ENCODE data around the gene ATP4A. TPM values are rescaled to one million over a fixed set of nuclear protein-coding genes. Genes with fewer than 3 reads are reported as not detected.

ATP4A gene
- total RNA-seq, 2 donors from 2014 or later: not detected

- TF ChIP-seq CTCF (IDR thresholded peaks at IDR 0.05): no peak
- DNase-seq (ENCODE audit: low spot score): no peak
Measured at GRCh38 chr19:35562776-35563175, 682 bp downstream of the ATP4A start.

GRCh38 chr19:35562336-35562735, 1.1 kb downstream of the ATP4A start:
- Histone ChIP-seq H3K27ac (no peak overlapping the region), H3K4me1 (peaks cover 0 to 13% of the 10 kb centered on the region in 2 donors), H3K27me3 (peaks cover 0 to 9% of the 10 kb centered on the region in 2 donors), H3K4me3 (no peak overlapping the region), H3K9me3 (no peaks in the 10 kb centered on the region), H3K36me3 (no peaks in the 10 kb centered on the region)
- no peak for DNase-seq (ENCODE audit: low spot score)
- no peak for TF ChIP-seq CTCF (IDR thresholded peaks at IDR 0.05)

More at GRCh38 chr19:35562776-35563175, 682 bp downstream of the ATP4A start:
- H3K9me3 ChIP-seq: no peaks in the 10 kb centered on the region
- no peak overlapping the region for H3K4me3 ChIP-seq
- H3K4me1 ChIP-seq: peaks cover 0 to 9% of the 10 kb centered on the region in 2 donors
- H3K27ac ChIP-seq: no peak overlapping the region
- H3K36me3 ChIP-seq: no peaks in the 10 kb centered on the region
- peaks cover 0 to 9% of the 10 kb centered on the region in 2 donors for H3K27me3 ChIP-seq

- TF ChIP-seq CTCF (IDR thresholded peaks at IDR 0.05): no peak
- DNase-seq (ENCODE audit: low spot score): no peak
- Histone ChIP-seq H3K36me3 (no peaks in the 10 kb centered on the region), H3K27ac (no peak overlapping the region), H3K4me3 (no peak overlapping the region), H3K27me3 (peaks cover 0 to 9% of the 10 kb centered on the region in 2 donors), H3K9me3 (no peaks in the 10 kb centered on the region), H3K4me1 (peaks cover 0 to 14% of the 10 kb centered on the region in 2 donors)
Measured at GRCh38 chr19:35561436-35561835, 2.0 kb downstream of the ATP4A start.

- no peak for DNase-seq (ENCODE audit: low spot score)
- peaks cover 0 to 9% of the 10 kb centered on the region in 2 donors for H3K27me3 ChIP-seq
- no peak overlapping the region for H3K27ac ChIP-seq
- no peaks in the 10 kb centered on the region for H3K36me3 ChIP-seq
- no peaks in the 10 kb centered on the region for H3K9me3 ChIP-seq
- no peak for TF ChIP-seq CTCF (IDR thresholded peaks at IDR 0.05)
- H3K4me1 ChIP-seq: peaks cover 0 to 14% of the 10 kb centered on the region in 2 donors
- no peak overlapping the region for H3K4me3 ChIP-seq
Measured at GRCh38 chr19:35560677-35561076, 2.8 kb downstream of the ATP4A start.

- H3K27me3 ChIP-seq: peaks cover 0 to 9% of the 10 kb centered on the region in 2 donors
- no peak overlapping the region for H3K27ac ChIP-seq
- no peaks in the 10 kb centered on the region for H3K36me3 ChIP-seq
- no peak for DNase-seq (ENCODE audit: low spot score)
- H3K9me3 ChIP-seq: no peaks in the 10 kb centered on the region
- peaks cover 0 to 14% of the 10 kb centered on the region in 2 donors for H3K4me1 ChIP-seq
- no peak for TF ChIP-seq CTCF (IDR thresholded peaks at IDR 0.05)
- H3K4me3 ChIP-seq: no peak overlapping the region
Measured at GRCh38 chr19:35560271-35560670, 3.2 kb downstream of the ATP4A start.

GRCh38 chr19:35559781-35560180, 3.7 kb downstream of the ATP4A start:
- Histone ChIP-seq H3K9me3 (no peaks in the 10 kb centered on the region), H3K4me1 (peaks cover 0 to 14% of the 10 kb centered on the region in 2 donors), H3K27ac (no peak overlapping the region), H3K4me3 (no peak overlapping the region), H3K27me3 (peaks cover 0 to 9% of the 10 kb centered on the region in 2 donors), H3K36me3 (no peaks in the 10 kb centered on the region)
- no peak for DNase-seq (ENCODE audit: low spot score)
- no peak for TF ChIP-seq CTCF (IDR thresholded peaks at IDR 0.05)

All from right atrium auricular region (tissue), 2 donors.